Measurements from ENCODE around the gene SLC46A2.

Gene SLC46A2, protein sequence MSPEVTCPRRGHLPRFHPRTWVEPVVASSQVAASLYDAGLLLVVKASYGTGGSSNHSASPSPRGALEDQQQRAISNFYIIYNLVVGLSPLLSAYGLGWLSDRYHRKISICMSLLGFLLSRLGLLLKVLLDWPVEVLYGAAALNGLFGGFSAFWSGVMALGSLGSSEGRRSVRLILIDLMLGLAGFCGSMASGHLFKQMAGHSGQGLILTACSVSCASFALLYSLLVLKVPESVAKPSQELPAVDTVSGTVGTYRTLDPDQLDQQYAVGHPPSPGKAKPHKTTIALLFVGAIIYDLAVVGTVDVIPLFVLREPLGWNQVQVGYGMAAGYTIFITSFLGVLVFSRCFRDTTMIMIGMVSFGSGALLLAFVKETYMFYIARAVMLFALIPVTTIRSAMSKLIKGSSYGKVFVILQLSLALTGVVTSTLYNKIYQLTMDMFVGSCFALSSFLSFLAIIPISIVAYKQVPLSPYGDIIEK

DNA sequence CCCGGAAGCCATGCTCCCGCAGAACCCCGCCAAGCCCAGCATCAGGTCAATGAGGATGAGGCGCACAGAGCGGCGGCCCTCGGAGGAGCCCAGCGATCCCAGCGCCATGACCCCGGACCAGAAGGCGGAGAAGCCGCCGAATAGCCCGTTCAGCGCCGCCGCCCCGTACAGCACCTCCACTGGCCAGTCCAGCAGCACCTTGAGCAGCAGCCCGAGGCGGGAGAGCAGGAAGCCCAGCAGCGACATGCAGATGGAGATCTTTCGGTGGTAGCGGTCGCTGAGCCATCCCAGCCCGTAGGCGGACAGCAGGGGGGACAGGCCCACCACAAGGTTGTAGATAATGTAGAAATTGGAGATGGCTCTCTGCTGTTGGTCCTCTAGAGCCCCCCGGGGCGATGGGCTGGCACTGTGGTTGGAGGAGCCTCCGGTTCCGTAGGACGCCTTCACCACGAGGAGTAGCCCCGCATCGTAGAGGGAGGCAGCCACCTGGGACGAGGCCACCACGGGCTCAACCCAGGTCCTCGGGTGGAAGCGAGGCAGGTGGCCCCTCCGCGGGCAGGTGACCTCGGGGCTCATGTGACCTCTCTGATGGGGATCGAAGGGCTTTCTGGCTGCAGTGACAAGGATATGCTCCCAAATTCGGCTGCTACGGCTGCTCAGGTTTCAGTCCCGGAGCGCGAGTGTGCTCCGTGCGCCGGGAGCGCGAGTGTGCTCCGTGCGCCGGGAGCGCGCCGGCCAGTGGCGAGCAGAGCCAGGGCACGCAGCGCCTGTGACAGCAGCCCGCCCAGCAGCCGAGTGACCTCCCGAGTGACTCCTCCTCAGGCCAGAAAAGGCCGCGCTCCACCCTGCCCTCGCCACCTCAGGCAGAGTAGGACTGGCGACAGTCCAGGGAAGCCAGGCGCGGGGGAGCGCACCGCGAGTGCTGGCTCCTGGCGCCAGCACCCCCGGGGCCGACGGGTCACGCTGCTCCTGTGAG, at the start of gene SLC46A2:
TSS of gene SLC46A2 (minus strand) at position 771 of the 976 bp plus-strand sequence. CDS start at position 576, 195 bp downstream.
- no peak for DNase-seq (ENCODE audit: low read depth)

DNA sequence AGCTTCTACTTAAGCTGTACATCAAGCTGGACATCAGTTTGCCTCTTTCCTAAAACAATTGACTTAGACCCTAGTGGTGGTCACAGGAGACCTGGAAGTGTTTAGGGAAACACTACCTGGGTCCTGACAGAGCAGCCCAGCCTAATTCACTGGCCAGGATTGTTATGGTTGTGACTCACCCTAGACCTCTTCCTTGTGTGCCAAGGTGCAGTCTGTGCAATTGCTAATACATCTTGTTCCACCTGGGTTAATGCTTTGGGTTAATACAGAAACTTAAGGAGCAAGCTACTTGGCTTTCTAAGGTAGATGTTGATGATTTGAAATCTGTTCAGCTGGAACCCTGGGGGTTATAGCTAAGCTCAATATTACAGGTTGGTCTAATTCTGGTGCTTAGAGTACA, 48.7 kb upstream of the SLC46A2 start:
- no peak for DNase-seq (ENCODE audit: low read depth)

DNA sequence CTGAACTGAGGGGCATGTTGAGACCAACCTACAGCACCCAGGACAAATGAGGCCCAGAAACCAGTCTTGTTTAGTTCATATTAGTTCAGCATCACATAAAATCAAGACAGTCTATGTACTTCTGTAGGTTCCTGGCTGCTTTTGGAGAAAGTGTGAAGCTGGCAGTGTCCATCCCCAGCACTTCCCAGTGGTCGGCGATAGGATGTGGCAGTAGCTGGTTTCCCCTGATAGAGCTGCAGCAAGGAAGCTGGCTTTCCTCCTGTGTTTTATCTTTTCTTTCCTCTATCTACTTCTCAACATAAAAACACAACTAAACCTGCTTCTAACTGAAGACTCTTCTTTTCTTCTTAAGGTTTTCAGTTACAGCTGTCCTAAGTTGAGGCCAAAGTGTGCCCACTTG, 43.0 kb upstream of the SLC46A2 start:
- DNase-seq (ENCODE audit: low read depth): no peak

DNA sequence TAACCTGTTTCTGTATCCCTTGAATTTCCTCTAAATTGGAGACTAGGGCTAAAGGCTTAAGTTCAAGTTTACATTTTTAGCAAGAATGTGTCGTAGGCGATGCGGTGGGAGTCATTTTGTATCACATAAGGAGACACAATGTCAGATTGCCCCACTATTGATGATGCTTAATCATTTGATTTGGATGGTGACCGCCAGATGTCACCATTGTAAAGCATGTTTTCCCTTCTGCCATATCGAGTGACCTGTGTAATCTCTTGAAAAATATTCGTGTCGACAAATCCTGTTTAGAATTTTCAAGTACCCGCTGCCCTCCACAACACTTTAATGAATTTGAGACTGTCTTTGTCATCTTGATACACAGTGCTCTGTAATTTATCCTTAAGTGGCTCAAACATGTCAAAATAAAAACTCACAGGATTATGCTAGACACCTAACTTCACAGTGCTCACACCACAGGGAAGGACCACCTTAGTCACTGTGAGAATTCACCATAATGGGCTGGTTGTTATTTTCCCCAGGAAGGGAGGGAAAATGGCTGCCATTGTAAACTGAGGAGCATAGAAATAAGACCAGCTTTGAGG, 34.5 kb upstream of the SLC46A2 start:
- DNase-seq (ENCODE audit: low read depth): no peak

DNA sequence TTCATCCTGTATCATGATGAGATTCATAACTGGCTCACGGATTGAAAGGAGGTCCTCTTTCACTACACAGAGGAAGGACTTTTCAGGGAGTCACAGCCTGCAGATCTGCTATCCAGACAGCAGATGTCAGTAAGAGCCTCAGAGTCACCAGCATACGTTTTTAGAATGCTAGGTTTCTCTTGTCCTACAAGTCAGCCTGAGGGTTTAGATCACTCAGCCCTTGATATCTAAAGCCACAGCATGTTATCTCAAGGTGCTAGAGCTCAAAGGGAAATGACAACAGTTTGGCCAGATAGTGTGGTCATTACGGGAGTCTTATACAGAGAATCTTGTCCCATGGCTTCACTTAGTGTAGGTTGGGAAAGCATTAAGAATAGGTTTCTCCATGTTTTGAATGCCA, 30.9 kb upstream of the SLC46A2 start:
- DNase-seq (ENCODE audit: low read depth): no peak

DNA sequence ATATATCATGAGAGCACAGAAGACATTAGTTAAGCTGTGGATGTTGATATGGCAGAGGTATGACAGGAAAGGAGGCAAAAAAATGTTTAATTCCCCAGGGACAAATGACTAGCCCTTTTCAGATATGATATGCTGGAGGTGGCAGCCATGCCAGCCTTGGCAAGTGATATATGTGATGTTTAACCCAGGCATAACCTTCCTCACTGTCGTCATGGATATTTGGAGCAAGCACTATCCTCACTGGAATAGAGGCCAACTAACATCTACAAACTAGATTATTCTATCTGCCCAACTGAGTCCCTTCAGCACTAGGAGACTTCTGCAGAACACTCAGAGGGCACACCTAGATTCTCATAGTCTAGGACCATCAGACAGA, 27.3 kb upstream of the SLC46A2 start:
- DNase-seq (ENCODE audit: low read depth): no peak

DNA sequence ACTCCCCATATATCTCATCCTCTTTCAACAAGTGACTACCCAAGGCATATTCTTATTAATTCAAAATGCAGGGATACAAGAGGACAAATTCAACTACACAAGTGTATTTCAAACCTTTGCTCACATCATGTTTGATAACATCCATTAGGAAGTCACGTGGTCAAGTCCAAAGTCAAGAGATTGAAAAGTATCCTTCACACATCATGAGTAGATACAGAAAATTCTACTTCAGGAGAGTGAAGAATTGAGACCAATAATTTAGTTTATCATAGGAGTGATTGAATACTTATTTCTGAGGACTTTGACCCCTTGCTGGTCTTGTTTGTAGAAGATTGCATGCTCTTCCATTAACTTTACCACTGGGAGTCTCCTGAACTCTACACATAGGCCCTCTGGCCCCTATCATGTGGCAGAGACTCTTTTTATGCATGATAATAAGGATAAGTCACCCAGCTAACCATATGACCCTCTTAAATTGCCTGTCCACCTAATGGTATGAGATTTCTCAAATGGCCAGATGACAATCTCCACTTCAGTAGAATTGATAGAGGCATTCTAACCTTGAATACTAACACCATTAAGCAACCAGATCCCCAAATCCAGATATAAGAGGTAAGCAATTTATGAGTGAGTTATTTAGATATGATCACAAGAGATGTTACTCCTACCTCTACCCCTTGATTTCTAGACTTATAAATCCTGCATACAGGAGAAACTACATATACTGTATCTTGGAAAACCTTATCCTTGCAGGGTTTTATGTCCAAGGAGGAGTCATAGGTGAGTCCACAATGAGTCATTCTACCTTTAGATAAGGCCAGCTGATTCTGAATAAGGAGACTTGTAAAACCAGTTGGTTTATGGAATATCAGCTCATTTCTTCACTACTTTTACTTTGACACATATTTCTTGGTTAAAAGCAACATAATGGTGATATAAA, 26.6 kb upstream of the SLC46A2 start:
- DNase-seq (ENCODE audit: low read depth): no peak

DNA sequence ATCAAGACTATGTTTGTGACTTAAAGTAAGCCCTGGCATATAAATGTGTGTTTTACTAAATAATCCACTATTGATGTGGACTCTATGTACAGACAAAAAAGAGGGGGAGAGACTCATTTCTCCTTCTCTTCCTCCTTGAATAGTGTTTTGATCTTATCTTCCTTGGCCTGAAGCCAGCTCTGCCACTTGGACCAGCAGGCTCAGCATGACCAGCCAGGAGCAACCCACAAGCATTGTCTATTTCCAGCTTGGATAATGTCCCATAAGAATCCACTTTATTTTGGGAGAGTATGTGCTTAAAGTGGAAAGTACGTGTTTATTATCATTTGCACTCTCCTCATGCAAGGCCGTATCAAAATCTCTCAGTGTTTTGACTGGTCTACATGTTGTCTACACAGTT, 23.8 kb upstream of the SLC46A2 start:
- no peak for DNase-seq (ENCODE audit: low read depth)

DNA sequence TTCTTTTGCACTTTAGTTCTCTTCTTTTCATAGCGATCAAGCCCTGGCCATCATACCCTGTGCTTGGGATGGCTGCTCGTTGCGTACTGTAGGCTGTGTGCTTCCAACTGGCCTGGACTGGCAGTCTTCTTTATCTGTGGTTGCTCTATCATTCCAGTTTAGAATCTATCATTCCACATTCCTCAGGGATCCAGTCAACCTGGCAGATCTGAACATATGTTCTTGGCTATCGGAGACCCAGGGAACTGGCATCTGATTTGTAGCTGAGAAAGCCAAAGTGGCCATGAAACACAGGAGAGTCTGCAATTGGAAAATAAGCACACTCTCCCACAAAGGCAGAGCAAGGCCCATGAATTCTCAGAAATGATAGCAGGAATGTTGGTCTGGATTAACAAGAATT, 22.6 kb upstream of the SLC46A2 start:
- DNase-seq (ENCODE audit: low read depth): no peak

DNA sequence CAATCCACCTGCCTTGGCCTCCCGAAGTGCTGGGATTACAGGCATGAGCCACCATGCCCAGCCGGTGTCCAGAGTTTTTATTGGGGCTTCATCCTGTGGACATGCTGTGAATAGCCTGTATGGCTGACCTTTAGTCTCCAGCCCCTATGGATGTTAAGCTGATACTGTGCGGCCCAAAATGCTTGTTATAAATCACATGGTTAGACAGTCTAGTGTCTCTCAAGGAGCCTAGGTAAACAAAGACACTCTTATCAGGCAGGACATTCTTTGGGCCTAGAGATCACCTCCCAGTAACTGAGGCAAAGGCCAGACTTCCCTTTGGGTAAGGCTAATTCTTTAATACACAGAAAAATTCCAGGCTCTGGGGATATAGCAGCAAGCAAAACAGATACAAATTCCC, 22.0 kb upstream of the SLC46A2 start:
- DNase-seq (ENCODE audit: low read depth): no peak

DNA sequence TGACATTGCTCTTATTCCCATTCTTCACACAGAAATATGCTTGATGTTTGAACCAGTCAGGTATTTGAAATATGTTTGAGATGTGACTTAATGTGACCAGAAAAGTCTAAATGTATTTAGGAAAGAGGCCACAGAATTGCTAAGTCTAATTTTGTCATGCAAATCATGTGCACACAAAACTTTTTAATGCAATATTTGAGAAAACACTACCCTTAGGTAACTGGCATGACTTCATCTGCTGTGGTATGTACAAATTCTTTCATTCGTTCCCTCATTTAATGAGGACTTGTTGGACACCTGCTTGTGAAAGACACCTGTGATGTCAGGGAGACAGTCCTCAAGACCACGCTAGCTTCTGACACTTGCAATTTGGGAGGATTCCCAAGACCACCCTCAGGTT, 21.1 kb upstream of the SLC46A2 start:
- no peak for DNase-seq (ENCODE audit: low read depth)

DNA sequence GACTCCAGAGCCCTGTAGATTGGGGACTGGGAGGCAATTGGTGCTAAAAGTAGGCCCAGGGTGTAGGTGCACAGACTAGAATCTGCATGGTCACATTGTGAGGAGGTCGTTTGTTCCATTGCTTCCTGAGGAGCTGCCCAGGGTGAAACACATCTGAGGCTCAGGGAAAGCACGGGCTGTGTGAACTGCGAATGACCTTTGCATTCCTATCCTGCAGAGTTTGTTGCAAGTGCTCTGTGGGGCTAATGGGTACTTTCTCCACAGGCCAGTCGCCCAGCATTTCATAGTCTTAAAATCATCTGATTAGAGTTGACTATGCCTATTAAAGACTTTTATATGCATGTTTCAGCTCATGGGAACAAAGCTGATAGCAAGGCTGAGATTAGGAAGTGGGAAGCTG, 14.4 kb upstream of the SLC46A2 start:
- no peak for DNase-seq (ENCODE audit: low read depth)

DNA sequence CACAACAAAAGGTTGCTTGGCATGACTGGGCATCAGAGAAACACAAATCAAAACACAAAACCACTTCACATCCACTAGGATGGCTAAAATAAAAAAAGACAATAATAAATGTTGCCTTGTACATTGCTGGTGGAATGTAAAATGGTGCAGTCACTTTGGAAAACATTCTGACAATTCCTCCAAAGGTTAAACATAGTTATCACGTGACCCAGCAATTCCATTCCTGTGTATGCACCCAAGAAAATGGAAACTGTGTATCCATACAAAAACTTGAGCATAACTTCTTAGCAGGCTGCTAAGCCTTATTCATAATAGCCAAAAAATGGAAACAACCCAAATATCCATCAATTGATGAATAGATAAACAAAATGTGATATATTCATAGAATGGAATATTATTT, 10.2 kb upstream of the SLC46A2 start:
- no peak for DNase-seq (ENCODE audit: low read depth)

DNA sequence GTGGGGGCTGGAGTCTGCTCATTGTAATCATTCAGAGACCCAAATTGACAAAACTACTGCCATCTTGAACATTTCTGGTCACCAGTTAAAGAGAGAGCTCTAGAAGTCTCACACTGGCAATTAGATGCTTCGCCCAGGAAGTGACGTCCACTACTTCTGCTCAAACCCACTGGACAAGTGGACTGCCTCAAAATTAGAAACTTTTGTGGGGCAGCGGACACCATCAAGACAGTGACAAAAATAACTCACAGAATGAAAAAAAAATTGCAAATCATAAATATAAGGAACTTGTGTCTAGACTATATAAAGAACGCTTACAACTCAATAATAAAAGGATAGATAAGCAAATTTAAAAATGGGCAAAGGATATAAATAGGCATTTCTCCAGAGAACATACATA, 9.8 kb upstream of the SLC46A2 start:
- DNase-seq (ENCODE audit: low read depth): no peak

DNA sequence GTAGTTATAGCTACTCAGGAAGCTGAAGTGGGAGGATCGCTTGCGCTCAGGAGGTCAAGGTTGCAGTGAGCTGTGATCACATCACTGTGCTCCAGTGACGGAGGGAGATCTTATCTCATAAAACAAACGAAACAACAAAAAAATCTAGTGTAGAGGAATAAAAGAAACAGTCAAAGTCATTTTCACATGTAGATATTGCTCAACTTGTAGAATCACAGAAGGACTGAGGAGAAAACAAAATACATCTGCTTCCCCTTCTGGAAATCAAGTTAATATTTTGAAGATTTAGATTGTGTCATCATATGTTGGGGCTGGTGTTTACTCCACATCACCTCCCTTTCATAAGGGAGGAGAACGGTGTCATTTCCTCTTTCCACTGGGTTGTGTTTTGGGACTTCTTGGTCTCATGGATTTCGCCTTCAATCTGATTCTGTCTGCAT, 8.2 kb upstream of the SLC46A2 start:
- DNase-seq (ENCODE audit: low read depth): no peak

DNA sequence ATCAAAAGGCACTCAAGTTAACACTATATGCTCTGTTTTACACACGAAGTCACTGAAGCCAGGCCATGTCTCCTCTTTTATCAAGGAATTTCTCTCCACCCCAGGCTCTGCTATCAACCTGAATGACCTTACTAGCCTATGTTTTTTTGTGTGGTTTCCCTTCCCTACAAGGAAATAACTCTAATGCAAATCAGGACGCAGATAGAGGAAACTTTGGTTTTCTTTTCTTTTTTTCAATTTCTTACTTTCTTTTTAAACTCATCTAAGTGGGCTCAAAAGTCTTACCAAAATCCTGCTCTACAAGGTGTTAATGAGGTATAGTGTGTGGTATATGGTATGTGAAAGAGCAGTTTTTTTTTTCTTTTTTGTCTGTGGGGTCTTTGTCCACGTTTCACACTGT, 5.5 kb upstream of the SLC46A2 start:
- no peak for DNase-seq (ENCODE audit: low read depth)

DNA sequence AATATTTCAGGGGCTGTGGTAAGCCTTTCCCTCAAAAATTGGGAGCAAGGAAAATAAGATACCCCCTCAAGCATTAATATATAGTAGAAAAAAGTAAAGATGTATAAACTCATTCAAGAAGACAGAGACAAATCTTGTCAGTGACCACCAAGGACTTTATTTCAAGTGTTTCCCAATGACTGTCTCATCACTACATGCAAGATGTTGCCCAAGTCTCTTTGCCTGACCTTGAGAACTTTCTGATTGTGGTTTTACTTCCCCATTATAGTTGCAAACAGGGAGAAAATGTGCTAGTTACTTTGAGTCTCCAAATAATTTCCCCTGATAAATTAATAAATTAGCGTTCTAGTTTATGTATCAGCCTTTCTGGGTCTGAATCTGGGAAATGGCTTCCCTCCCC, 4.0 kb upstream of the SLC46A2 start:
- no peak for DNase-seq (ENCODE audit: low read depth)

DNA sequence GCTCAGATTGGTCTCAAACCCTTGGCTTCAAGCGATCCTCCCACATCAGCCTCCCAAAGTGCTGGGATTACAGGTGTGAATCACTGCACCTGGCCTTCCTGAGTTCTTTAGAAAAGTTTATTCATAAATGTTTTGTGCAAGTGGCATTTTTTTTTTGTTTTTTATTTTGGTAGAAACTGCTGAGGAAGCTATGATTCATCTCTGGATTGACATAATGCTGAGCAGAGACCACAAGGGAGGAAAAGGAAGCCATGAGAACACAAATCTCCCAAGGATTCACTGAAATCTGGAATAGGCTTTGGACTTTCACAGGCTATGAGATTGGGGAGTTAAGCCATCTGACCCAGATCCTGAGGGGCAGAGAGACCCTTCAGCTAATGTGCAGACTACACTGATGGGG, 3.4 kb upstream of the SLC46A2 start:
- DNase-seq (ENCODE audit: low read depth): no peak

DNA sequence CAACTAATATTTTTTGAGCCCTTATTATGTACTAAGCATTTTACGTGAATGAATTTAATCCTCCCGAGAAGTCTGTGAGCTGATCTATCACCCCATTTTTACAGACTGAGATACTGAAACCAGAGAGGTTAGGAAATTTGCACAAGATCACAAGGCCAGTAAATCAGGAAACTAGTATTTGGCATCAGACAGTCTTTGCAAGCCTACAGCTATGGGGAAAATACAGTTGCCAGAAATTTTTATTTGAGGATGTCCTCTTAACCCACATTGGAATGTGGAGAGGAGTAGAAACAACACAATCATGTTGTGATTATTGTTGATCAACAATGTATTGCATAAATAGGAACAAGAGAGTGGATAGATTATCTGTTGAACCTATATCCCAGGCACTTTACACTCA, 2.3 kb upstream of the SLC46A2 start:
- no peak for DNase-seq (ENCODE audit: low read depth)

DNA sequence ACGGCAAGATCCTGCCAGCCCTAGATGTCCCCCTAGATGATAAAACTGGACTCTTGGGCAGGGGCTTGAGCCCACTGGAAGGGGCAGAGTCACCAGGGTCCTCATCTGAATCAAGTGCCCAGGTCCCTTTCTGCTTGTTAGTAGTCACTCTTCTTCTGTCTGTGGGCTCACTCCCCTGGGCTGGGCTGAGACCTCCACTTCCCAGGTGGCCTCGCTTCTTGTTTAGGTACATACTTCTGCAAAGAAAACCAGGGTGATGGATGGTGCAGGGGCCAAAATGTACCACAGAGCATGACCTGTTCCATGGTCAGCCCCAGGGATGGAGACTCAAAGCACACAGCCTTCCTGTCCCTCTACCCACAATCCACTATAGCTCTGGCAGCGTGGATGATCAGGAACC, 845 bp upstream of the SLC46A2 start:
- no peak for DNase-seq (ENCODE audit: low read depth)

DNA sequence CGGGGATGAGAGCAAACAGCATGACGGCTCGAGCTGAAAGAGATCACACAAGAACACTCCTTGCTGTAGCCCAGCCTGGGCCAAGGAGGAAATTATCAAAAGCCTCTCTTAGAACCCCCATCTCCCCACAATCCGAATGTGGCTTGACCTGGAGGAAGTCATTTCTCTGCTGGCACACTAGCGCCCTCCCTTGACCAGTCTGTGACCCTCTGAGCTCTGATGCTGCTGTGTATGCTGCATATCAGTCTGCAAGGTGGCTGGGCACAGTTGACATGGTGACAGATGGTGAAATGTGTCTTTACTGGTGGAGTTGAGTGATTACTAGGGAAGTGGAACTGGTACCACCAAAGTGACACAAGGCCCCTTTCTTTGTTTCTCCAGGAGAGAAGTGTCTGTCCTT, 3.3 kb downstream of the SLC46A2 start:
- DNase-seq (ENCODE audit: low read depth): no peak

DNA sequence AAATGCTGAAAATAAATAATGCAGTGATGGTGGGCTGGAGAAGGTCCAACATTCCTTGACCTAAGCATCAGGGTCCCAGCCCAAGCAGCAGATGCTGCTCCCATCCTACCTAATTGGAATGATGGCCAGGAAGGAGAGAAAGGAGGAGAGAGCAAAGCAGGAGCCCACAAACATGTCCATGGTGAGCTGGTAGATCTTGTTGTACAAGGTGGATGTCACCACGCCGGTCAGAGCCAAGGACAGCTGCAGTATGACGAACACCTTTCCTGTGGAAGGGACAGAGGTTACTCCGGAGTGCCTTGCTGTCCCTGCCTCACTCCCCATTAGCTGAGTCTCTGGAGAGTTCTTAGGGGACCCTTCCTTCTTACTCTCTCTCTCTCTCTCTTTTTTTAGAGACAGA, 4.3 kb downstream of the SLC46A2 start:
- DNase-seq (ENCODE audit: low read depth): no peak
